Endothelial cell of umbilical vein (primary cell): ENCODE data around the gene GBX2. TPM values are rescaled to one million over a fixed set of nuclear protein-coding genes. Genes with fewer than 3 reads are reported as not detected.

Source experiments
- BruUV-seq: library from RNA; stranded (reverse); fragments of 400-500 nt; replicated peaks from 2 replicates; lab custom pipeline; 2021; lab: Mats Ljungman, UMichigan
- CTCF ChIA-PET: fragments of 300-600, 350-600 bp; sonication (Branson Sonifier 250); formaldehyde crosslinking; loops from one replicate; lab custom pipeline; 2021; ENCODE audit warnings: antibody characterized with exemption, inconsistent platforms; lab: Charles Lee
- POLR2A ChIA-PET: fragments of 300-600, 350-600 bp; sonication (Branson Sonifier 250); formaldehyde crosslinking; loops from one replicate; lab custom pipeline; 2021; ENCODE audit warnings: antibody characterized with exemption, inconsistent platforms; lab: Charles Lee
- DNase-seq: peaks from one replicate; pipeline ENCODE4 v3.0.0-alpha.2; 2011; ENCODE audit warnings: low read depth, low spot score
- FAIRE-seq: peaks from 2 replicates; lab custom pipeline; 2011; peaks lifted over from hg19 to GRCh38; lab: Jason Lieb, UNC
- H2AFZ ChIP-seq: 2 replicates; pipeline ENCODE4 v1.6.0; 2012; ENCODE audit warnings: low read depth, low read length, control low read depth, inconsistent platforms
- H3K27ac ChIP-seq: 2 replicates; pipeline ENCODE4 v1.5.1; 2011; ENCODE audit warnings: low read depth, mild to moderate bottlenecking, control low read depth, low read length, moderate library complexity; ENCODE audit not compliant: insufficient read depth
- H3K27me3 ChIP-seq, 2 experiments: 2 replicates each; pipeline versions ENCODE4 v1.6.0 to v1.6.1; 2011; ENCODE audit warnings: low read length in 2 of 2, mixed read lengths in 1 of 2; ENCODE audit not compliant: control insufficient read depth in 2 of 2, insufficient read depth in 2 of 2
- H3K36me3 ChIP-seq, 2 experiments: 2 replicates in 1 of 2; 3 replicates in 1 of 2; pipeline ENCODE4 v1.5.1; 2011; ENCODE audit warnings: low read length in 2 of 2, mild to moderate bottlenecking in 1 of 2, moderate library complexity in 1 of 2; ENCODE audit not compliant: control insufficient read depth in 2 of 2, insufficient read depth in 2 of 2; ENCODE audit errors: extremely low read depth in 1 of 2
- H3K4me1 ChIP-seq: 3 replicates; pipeline ENCODE4 v1.5.1; 2011; ENCODE audit warnings: mild to moderate bottlenecking, low read length; ENCODE audit not compliant: control insufficient read depth, insufficient read depth; ENCODE audit errors: extremely low read depth
- H3K4me2 ChIP-seq: 2 replicates; pipeline ENCODE4 v1.6.1; 2011; ENCODE audit warnings: low read length, control low read depth, mixed read lengths; ENCODE audit not compliant: insufficient read depth
- H3K4me3 ChIP-seq, 3 experiments: fragments of 200-600 bp in 1 of 3; sonication (generic), shearing (Covaris generic) in 1 of 3; replicated peaks in 1 of 3; 2 replicates each; pipeline ENCODE4 v1.5.1; 2011 to 2016; ENCODE audit warnings: control low read depth in 3 of 3, low read length in 3 of 3, mild to moderate bottlenecking in 2 of 3, inconsistent platforms in 1 of 3, low read depth in 1 of 3, moderate library complexity in 1 of 3; ENCODE audit not compliant: insufficient read depth in 1 of 3
- H3K79me2 ChIP-seq: 2 replicates; pipeline ENCODE4 v1.6.0; 2012; ENCODE audit warnings: low read length, inconsistent platforms; ENCODE audit not compliant: control insufficient read depth, insufficient read depth
- H3K9ac ChIP-seq: replicated peaks from 2 replicates; pipeline ENCODE3; 2011; ENCODE audit warnings: low read length, control low read depth; ENCODE audit not compliant: insufficient read depth; ENCODE audit errors: extremely low read depth
- H3K9me1 ChIP-seq: replicated peaks from 3 replicates; pipeline ENCODE4 v1.6.0; 2011; ENCODE audit warnings: mild to moderate bottlenecking, low read length; ENCODE audit not compliant: control insufficient read depth, insufficient read depth; ENCODE audit errors: extremely low read depth
- H3K9me3 ChIP-seq: replicated peaks from 2 replicates; pipeline ENCODE4 v1.5.1; 2012; ENCODE audit warnings: low read length, inconsistent platforms; ENCODE audit not compliant: control insufficient read depth, insufficient read depth
- H4K20me1 ChIP-seq: replicated peaks from 2 replicates; pipeline ENCODE3; 2011; ENCODE audit warnings: mild to moderate bottlenecking, low read length; ENCODE audit not compliant: control insufficient read depth, insufficient read depth; ENCODE audit errors: extremely low read depth
- EZH2 ChIP-seq: IDR thresholded peaks from 2 replicates; pipeline ENCODE4 v1.6.1; 2012; ENCODE audit warnings: borderline replicate concordance, low read depth, mild to moderate bottlenecking, moderate library complexity, low read length, inconsistent platforms; ENCODE audit not compliant: severe bottlenecking
- FOS ChIP-seq: IDR thresholded peaks from 2 replicates; pipeline ENCODE4 v1.6.1; 2011; ENCODE audit warnings: mild to moderate bottlenecking, low read length, moderate library complexity, borderline replicate concordance; ENCODE audit not compliant: insufficient read depth
- GATA2 ChIP-seq: IDR thresholded peaks from 2 replicates; pipeline ENCODE4 v1.7.0; 2011; ENCODE audit warnings: low read depth, mild to moderate bottlenecking, moderate library complexity, mixed read lengths, low read length; ENCODE audit not compliant: insufficient read length, insufficient read depth
- JUN ChIP-seq: IDR thresholded peaks from 2 replicates; pipeline ENCODE4 v1.6.1; 2011; ENCODE audit warnings: borderline replicate concordance, low read depth; ENCODE audit not compliant: insufficient read length, insufficient read depth
- MYC ChIP-seq: IDR thresholded peaks from one replicate; pipeline ENCODE4 v1.6.1; 2011; ENCODE audit warnings: mild to moderate bottlenecking, low read depth, low read length
- POLR2A ChIP-seq: IDR thresholded peaks from 2 replicates; pipeline ENCODE4 v1.6.1; 2012; ENCODE audit warnings: low read depth, mild to moderate bottlenecking, control low read depth, low read length
- POLR2AphosphoS5 ChIP-seq: IDR thresholded peaks from 2 replicates; pipeline ENCODE4 v1.6.1; 2012; ENCODE audit warnings: low read depth, mild to moderate bottlenecking, control low read depth, low read length, moderate library complexity; ENCODE audit not compliant: insufficient read depth
- dilution Hi-C: fragments of 300-500 bp; cut with MboI; formaldehyde crosslinking; loops from one replicate; pipeline ENCODE4 v1.15.0; 2019; ENCODE audit warnings: low sequenced_read_pairs; ENCODE audit not compliant: extremely low pct_ligation_motif_present
- intact Hi-C: fragments of 100-400 bp; cut with micrococcal nuclease; formaldehyde crosslinking; loops from one replicate; pipeline ENCODE4 v1.10.0; 2022
- polyA plus RNA-seq, 4 experiments: library from polyadenylated mRNA; depleted of rRNA in 3 of 4; stranded (reverse) in 3 of 4; unstranded in 1 of 4; fragments of >200 nt; gene quantifications; 2 replicates each; pipeline versions ENCODE4 v1.2.1 to v1.2.3, GENCODE V29; 2011 to 2012; ENCODE audit warnings: missing spikeins in 1 of 4
- total RNA-seq: library from RNA; stranded (reverse); gene quantifications from 2 replicates; pipeline ENCODE4 v1.2.3, GENCODE V29; 2021
- TF ChIP-seq, protein P1 (sequence below): IDR thresholded peaks from 2 replicates; pipeline ENCODE4 v1.6.1; 2011; ENCODE audit not compliant: insufficient read depth, insufficient read length
- TF ChIP-seq, protein P2 (sequence below), 2 donors: IDR thresholded peaks; 1 replicate in 1 of 2; 2 replicates in 1 of 2; pipeline ENCODE4 v1.5.1; 2011; ENCODE audit warnings: low read length in 2 of 2, mild to moderate bottlenecking in 2 of 2, moderate library complexity in 2 of 2, control low read depth in 1 of 2, inconsistent platforms in 1 of 2, low read depth in 1 of 2; ENCODE audit not compliant: insufficient read depth in 1 of 2; ENCODE audit errors: extremely low read depth in 1 of 2

The GBX2 gene
- total and polyA plus RNA-seq, 2 donors (not counting 3 experiments of a cell fraction or from before 2014, with no cell fraction given): 3.0 to 3.6 TPM

DNA sequence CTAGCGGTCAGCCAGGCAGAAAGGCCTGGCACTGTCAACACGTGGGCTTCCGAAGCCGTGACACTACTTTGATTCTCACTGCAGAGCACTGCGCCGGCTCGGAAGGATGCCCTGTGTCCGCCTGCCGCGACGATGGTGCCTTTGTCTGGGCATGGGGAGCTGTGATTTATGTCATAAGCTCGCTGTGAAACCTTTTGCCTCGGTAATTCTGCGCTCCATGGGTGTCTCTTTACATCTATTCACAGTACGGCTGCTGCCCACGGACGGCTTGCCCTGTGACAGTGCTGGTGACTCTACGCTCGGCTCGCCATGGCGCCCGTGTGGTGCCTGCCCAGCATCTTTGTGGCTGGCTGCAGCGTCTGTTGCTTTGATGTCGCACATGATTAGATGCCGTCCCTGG is 43.1 kb upstream of the GBX2 start:
- Histone ChIP-seq H3K9me1 (no peaks in the 10 kb centered on the region), H3K4me1 (peaks cover 10% of the 10 kb centered on the region), H4K20me1 (no peaks in the 10 kb centered on the region), H3K27me3 (no peaks in the 10 kb centered on the region), H3K27ac (no peak overlapping the region), H3K4me3 (no peak overlapping the region), H3K36me3 (no peaks in the 10 kb centered on the region), H3K4me2 (no peak overlapping the region), H3K9me3 (no peaks in the 10 kb centered on the region), H3K9ac (no peak overlapping the region), H2AFZ (no peak overlapping the region), H3K79me2 (no peaks in the 10 kb centered on the region)
- dilution Hi-C loops: no loop called here
- CTCF ChIA-PET: no interaction called here
- TF ChIP-seq MYC (no peak), EZH2 (no peak)
- FAIRE-seq (no peak), DNase-seq (no peak)
- no TSS peak for BruUV-seq
- intact Hi-C loops: no loop called here
- POLR2A ChIA-PET: no interaction called here

DNA sequence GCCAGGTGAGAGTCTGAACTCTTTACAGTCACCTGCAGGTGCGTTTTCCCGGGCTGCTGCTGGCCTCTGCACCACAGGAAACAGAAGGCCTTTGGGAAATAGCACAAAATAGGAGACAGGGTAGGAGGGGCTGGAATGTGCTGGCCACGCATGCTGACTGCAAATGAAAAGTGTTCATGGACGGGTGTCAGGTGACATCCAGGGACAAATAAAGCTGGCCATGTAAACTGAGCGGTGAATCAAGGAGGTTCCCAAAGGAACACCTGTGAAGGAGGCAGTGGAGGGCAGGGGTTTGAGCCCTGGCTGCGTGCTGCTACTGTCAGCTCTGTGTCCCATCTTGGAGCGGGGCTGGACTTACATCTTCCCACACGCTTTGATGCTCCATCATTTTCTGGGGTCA is 42.4 kb upstream of the GBX2 start:
- CTCF ChIA-PET: no interaction called here
- dilution Hi-C loops (no loop called here), intact Hi-C loops (no loop called here)
- H4K20me1 ChIP-seq: no peaks in the 10 kb centered on the region
- no peak overlapping the region for H3K4me2 ChIP-seq
- H3K9me3 ChIP-seq: no peaks in the 10 kb centered on the region
- no TSS peak for BruUV-seq
- H3K4me3 ChIP-seq: no peak overlapping the region
- H3K9me1 ChIP-seq: no peaks in the 10 kb centered on the region
- H3K9ac ChIP-seq: no peak overlapping the region
- H3K27me3 ChIP-seq: no peaks in the 10 kb centered on the region
- no peak overlapping the region for H2AFZ ChIP-seq
- H3K36me3 ChIP-seq: no peaks in the 10 kb centered on the region
- DNase-seq (no peak), FAIRE-seq (no peak)
- POLR2A ChIA-PET: no interaction called here
- TF ChIP-seq, protein P1, sequence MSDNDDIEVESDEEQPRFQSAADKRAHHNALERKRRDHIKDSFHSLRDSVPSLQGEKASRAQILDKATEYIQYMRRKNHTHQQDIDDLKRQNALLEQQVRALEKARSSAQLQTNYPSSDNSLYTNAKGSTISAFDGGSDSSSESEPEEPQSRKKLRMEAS: no peak
- TF ChIP-seq MYC (no peak), POLR2AphosphoS5 (no peak), GATA2 (no peak), FOS (no peak), EZH2 (no peak), POLR2A (no peak), JUN (no peak)
- TF ChIP-seq, protein P2, sequence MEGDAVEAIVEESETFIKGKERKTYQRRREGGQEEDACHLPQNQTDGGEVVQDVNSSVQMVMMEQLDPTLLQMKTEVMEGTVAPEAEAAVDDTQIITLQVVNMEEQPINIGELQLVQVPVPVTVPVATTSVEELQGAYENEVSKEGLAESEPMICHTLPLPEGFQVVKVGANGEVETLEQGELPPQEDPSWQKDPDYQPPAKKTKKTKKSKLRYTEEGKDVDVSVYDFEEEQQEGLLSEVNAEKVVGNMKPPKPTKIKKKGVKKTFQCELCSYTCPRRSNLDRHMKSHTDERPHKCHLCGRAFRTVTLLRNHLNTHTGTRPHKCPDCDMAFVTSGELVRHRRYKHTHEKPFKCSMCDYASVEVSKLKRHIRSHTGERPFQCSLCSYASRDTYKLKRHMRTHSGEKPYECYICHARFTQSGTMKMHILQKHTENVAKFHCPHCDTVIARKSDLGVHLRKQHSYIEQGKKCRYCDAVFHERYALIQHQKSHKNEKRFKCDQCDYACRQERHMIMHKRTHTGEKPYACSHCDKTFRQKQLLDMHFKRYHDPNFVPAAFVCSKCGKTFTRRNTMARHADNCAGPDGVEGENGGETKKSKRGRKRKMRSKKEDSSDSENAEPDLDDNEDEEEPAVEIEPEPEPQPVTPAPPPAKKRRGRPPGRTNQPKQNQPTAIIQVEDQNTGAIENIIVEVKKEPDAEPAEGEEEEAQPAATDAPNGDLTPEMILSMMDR (IDR thresholded peaks at IDR 0.05; ENCODE audit: extremely low read depth in 1 of 2, insufficient read depth in 1 of 2, low read depth in 1 of 2, low read length in 2 of 2): no peak
- peaks cover 14% of the 10 kb centered on the region for H3K4me1 ChIP-seq
- H3K79me2 ChIP-seq: no peaks in the 10 kb centered on the region
- H3K27ac ChIP-seq: no peak overlapping the region
